HG03175 (cell line): ENCODE results near the gene GRB10.
"Not testable (repeated sequence)": the region's sequence is repeated elsewhere in the genome, so short reads cannot be mapped to it uniquely, and the experiment has no call there.

Experiments used
- ATAC-seq: cut with Tn5 transposase; IDR thresholded peaks from one replicate; pipeline ENCODE4 v1.9.1; 2021; ENCODE audit warnings: mild to moderate bottlenecking, moderate library complexity; ENCODE audit not compliant: unreplicated experiment

The GRB10 gene

GRCh38 chr7:50745835-50746234 is 36.9 kb downstream of the GRB10 start:
- no peak for ATAC-seq

DNA sequence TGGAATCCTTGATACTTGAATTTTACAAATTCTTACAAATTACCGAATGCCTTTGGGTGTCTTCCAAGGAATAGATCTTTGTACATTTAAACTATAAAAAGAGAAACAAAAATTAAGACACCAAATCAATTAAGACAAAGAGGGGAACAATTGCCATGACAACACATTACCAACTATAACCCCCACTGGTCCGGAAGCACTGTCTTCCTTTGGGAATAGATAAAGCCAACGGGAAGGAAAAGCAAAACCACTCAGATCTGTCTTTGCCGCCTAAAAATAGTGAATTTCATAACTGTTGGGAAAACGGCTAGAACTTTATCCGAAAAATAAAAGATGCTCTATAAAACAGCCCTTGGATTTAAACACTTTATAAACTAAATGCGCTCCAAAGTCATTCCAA is 37.4 kb downstream of the GRB10 start:
- no peak for ATAC-seq

- no peak for ATAC-seq
Measured at GRCh38 chr7:50743893-50744292, 38.8 kb downstream of the GRB10 start.

- no peak for ATAC-seq
Measured at GRCh38 chr7:50743016-50743415, 39.7 kb downstream of the GRB10 start.

DNA sequence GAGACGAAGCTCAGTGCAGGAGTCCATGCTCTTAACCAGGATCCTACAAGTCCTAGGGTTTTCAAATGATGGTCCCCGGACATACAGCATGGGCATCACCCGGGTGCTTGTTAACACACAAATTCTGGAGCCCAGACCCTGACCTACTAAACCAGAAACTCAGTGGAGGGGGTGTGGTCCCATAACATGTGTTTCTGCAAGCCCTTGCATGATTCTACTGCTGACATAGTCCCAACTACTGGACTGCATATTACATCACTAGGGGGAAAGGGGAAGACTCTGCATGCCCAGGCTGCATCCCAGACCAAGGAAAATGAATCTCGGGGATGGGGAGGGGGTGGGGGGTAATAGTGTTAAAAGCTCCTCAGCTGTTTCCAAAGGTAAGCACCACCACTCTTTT is 40.3 kb downstream of the GRB10 start:
- ATAC-seq, result no peak

- ATAC-seq, result peak; percentile 91
Measured at GRCh38 chr7:50739744-50740435, 42.8 kb downstream of the GRB10 start.

GRCh38 chr7:50738932-50739331 is 43.8 kb downstream of the GRB10 start:
- no peak for ATAC-seq

DNA sequence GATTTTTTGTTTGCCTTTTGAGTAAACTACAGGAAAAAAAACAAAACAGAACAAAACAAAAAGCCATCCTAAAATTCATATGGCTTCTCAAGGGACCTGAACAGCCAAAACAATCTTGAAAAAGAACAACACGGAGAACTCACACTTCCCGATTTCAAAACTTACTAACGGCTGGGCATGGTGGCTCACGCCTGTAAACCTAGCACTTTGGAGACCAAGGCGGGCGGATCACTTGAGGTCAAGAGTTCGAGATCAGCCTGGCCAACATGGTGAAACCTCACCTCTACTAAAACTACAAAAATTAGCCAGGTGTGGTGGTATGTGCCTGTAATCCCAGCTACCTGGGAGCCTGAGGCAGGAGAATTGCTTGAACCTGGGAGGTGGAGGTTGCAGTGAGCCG is 46.9 kb downstream of the GRB10 start:
- not testable (repeated sequence) for ATAC-seq

DNA sequence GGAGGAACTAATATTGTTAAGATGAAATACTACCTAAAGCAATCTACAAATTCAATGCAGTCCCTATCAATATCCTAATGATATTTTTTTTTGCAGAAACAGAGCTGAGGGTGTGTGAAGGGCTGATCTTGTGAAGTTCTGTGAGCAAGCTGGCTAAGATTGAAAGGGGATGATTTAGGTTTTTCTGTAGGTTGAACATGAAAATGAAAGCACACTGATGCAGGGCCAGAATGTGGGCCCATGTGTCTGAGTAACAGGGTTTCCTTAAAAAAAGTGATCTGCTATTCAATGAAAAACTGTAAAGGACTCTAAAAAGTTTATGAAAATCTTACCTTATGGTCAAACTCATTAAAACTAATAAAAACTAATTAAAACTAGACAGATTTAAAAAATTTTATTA is 47.4 kb downstream of the GRB10 start:
- ATAC-seq, result no peak

DNA sequence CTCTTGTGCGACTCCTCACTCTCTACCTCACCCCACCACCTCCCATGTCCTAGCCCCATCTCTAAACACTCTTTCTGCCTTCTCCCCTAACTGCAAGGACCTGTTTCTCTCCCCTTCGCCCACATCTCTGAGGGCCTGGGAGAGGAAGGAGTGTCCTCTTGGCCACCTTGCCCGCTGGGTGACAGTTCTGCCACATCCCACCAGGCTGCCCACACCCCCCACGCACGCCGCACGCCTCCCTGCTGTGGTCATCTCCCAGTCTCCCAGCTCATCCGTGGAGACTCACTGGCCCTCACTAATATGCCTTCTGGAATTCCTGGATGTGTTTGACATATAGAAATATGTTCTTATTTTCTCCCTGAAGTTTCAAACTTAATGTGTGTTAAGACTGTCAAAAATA is 48.5 kb downstream of the GRB10 start:
- ATAC-seq, result no peak

- ATAC-seq, result no peak
Measured at GRCh38 chr7:50733552-50733951, 49.1 kb downstream of the GRB10 start.

DNA sequence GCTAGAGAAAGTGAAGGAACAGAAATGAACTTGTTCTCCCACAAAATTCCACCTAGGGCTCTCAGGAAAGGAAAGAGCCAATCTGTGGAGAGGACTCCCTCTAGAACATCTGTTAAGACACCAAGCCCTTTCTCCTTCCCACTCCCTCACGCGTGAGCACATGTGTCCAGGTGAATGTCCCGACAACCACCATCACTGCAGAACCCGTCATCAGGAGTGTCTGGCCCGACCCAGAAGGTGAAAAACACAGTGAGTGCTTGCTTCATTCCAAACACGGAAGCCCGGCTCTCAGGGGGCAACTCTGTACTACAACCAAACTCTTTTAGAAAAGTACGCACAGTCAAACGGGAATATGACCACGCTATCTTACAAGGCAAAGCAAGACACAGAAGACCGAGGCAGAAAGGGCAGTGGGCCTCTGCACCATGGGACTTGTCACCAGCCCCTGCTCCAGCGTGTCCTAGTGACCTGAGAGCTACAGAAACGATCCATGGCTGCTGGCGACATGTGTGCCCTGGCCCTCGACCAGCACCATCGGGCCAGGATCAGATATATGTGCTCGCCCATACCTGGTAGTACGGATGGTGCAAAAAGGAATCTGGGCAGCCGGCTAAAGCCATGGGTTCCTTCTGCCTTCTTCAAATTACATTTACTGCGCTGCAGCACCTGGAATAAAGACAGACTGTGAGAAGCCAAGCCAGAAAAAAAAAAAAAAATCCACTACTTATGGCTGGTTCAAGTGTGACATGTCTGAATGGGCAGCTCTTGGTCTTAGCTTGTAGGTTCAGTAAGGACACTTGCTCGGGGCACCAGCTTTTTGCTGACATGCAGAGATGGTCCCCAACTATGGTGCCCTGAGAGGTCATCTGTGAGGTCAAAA is 50.8 kb downstream of the GRB10 start:
- ATAC-seq, result no peak

GRCh38 chr7:50730446-50731400 is 52.0 kb downstream of the GRB10 start:
- no peak for ATAC-seq

GRCh38 chr7:50729962-50730361 is 52.7 kb downstream of the GRB10 start:
- no peak for ATAC-seq

DNA sequence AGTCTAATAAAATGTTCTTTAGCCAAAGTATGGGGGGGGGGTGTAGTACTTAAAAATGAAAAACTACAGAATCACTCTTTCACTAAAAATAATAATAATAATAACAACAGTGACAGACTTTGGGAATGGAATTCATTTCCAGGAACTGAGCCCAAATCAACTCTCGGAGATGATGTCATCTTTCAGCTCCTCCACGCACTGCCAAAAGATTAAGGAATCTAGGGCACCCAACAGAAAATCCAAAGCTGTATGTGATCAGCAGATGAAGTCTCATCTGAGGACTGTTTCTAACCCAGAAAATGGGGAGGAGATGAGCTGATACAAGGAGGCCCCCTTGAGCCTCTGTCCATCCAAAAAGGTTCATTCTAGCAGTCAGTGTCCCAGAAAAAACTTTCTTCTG is 54.5 kb downstream of the GRB10 start:
- ATAC-seq, result no peak

- no peak for ATAC-seq
Measured at GRCh38 chr7:50727711-50728110, 55.0 kb downstream of the GRB10 start.

- ATAC-seq, result no peak
Measured at GRCh38 chr7:50727072-50727471, 55.6 kb downstream of the GRB10 start.

- no peak for ATAC-seq
Measured at GRCh38 chr7:50725774-50726173, 56.9 kb downstream of the GRB10 start.

DNA sequence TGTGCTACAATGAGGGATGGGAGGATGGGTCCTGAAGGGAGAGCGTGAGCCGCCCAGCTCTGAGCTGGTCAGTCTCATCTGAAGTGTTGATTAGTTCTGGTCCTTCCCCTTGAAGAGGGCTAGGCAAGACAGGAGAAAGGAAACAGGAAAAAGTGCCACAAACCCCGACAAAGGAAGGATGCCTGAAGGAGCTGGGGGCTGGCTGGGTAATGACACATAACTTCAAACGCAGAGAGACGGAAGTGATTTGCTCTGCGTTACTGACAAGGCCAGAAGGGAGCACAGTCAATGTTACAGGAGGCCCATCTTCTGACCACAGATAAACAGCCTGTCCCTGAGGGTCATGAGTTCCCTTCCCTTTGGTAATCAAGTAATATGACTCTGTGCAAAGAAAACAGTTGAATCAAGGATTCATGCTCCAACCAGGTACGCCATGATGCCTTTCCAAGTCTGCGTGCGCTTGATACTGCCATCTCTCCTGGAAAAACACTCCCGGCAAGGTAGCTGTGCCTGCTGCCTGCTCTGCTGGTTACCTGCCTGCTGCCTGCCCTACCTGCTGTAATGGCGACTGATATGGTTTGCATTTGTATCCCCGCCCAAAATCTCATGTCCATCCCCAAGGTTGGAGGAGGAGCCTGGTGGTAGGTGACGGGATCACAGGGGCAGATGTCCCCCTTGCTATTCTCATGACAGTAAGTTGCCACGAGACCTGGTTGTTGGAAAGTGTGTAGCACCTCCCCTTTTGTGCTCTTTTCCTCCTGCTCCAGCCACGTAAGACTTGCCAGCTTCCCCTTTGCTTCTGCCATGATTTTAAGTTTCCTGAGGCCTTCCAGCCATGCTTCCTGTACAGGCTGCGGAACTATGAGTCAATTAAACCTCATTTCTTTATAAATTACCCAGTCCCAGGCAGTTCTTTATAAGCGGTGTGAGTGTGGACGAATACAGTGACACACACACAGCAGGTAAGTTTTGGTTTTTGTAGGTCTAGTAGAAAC is 57.9 kb downstream of the GRB10 start:
- no peak for ATAC-seq

DNA sequence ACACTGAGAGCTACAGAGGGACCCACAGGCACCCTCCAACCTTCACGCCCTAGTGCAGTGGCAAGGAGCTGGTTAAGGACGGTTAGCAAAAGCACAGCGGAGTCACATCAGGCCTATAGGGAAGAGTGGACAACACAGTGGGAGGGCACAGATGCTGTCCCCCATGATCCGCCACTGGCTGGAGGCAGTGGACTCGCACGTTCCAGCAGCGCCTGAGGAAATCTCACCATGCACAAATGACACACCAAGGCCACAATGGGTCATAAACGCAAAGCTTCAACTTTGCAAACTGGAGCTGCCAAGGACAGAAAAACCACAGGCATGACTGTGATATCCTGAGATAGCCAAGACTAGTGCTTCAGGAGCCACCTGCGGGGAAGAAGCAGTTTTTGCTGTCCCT is 58.8 kb downstream of the GRB10 start:
- ATAC-seq, result no peak
